ENCODE measurements around the gene NCKAP5.
"Not testable (repeated sequence)": the region's sequence is repeated elsewhere in the genome, so short reads cannot be mapped to it uniquely, and the experiment has no call there.

NCKAP5 gene

DNA sequence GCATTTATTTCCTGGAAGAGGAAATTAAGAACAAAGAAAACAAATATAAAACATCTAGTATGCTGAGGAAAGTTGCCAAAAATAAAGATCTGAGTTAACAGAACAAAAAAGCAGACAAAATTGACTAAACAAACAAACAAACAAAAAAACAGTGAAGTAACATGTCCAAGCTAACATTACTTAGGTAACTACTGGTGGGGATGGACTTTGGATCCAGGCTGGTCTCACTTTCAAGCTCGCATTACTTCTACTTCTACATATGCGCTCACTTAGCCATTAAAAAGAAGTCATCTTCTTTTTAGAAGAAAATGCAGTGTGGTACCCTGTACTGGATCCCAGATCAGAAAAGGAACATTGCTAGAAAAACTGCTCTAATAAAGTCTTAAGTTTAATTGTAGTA, 358.9 kb downstream of the NCKAP5 start:
- ChIA-PET CTCF (interaction anchor here (1.3 to 1.9 kb wide), 2 partner anchors 11 to 635 kb away, joined by 3 to 5 read pairs; no protein-coding TSS in a partner anchor), POLR2A (no interaction called here)
- no peak for DNase-seq (ENCODE audit: low read depth, low spot score)
- TF ChIP-seq, protein P1, sequence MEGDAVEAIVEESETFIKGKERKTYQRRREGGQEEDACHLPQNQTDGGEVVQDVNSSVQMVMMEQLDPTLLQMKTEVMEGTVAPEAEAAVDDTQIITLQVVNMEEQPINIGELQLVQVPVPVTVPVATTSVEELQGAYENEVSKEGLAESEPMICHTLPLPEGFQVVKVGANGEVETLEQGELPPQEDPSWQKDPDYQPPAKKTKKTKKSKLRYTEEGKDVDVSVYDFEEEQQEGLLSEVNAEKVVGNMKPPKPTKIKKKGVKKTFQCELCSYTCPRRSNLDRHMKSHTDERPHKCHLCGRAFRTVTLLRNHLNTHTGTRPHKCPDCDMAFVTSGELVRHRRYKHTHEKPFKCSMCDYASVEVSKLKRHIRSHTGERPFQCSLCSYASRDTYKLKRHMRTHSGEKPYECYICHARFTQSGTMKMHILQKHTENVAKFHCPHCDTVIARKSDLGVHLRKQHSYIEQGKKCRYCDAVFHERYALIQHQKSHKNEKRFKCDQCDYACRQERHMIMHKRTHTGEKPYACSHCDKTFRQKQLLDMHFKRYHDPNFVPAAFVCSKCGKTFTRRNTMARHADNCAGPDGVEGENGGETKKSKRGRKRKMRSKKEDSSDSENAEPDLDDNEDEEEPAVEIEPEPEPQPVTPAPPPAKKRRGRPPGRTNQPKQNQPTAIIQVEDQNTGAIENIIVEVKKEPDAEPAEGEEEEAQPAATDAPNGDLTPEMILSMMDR (IDR thresholded peaks at IDR 0.05; ENCODE audit: insufficient read depth, low read length, missing control alignments) = no peak
- H3K4me3 ChIP-seq (ENCODE audit: low read depth, low read length) = no peak overlapping the region

DNA sequence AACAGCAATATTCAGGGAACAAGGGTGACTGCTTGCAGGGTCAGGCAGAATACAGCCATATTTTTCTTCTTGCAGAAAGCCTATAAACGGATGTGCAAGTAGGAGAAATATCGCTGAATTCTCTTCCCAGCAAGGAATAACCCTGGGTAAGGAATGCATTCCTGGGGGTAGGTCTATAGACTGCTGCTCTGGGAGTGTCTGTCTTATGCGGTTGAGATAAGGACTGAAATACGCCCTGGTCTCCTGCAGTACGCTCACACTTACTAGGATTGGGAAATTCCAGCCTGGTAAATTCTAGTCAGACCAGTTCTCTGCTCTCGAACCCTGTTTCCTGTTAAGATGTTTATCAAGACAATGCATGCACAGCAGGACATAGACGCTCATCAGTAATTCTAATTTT, 361.6 kb downstream of the NCKAP5 start:
- DNase-seq (ENCODE audit: low read depth, low spot score); CTCF ChIA-PET; POLR2A ChIA-PET; H3K4me3 ChIP-seq (ENCODE audit: low read depth, low read length): not testable (repeated sequence)

DNA sequence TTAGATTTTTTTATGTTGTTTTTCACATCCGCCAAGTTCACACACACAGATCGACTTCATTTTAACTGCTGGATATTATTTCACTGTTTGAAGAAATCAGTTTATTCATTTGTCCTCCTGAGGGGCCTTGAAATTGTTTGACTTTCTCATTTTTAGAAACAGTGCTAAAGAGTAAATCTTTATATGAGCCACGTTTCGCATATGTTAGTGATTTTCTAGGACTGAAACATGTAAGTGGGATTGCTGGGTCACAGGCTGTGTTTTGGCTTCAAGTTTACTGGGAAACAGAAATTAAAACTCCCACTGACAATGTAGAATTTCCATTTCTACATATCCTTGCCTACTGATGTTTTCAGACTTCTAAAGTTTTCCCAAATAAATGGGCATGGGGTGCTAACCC, 363.8 kb downstream of the NCKAP5 start:
- no peak overlapping the region for H3K4me3 ChIP-seq (ENCODE audit: low read depth, low read length)
- ChIA-PET CTCF (no interaction called here), POLR2A (no interaction called here)
- TF ChIP-seq, protein P1 (IDR thresholded peaks at IDR 0.05; ENCODE audit: insufficient read depth, low read length, missing control alignments) = no peak
- no peak for DNase-seq (ENCODE audit: low read depth, low spot score)

DNA sequence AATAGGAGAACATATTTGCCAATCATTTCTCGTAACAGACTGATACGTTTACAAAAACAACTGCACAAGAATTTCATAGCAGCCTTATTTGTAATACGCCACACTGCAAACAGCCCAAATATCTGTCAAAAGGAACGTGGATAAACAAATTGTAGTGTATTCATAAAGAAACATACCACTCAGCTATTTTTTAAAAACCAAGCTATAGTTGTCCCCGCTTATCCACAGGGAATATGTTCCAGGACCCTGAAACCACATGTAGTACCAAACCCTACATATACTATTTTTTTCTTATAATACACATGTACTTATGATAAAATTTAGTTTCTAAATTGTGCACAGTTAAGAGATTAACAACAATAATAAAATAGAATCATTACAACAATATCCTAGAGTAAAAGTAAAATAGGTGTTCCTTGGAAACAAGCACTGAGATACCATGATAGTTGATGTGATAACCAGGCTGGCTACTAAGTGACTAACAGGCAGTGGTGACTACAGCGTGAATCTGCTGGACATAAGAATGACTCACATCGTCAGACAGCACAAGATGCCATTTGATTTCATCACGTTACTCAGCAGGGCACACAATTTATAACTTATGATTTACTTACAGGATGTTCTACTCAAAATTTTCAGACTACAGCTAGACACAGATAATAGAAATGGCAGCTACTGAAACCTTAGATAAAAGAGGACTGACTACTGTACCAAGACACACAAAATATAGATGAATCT, 367.4 kb downstream of the NCKAP5 start:
- ChIA-PET CTCF (no interaction called here), POLR2A (no interaction called here)
- DNase-seq (ENCODE audit: low read depth, low spot score) = peak; percentile 89
- no peak overlapping the region for H3K4me3 ChIP-seq (ENCODE audit: low read depth, low read length)
- TF ChIP-seq, protein P1 (IDR thresholded peaks at IDR 0.05; ENCODE audit: insufficient read depth, low read length, missing control alignments) = no peak

DNA sequence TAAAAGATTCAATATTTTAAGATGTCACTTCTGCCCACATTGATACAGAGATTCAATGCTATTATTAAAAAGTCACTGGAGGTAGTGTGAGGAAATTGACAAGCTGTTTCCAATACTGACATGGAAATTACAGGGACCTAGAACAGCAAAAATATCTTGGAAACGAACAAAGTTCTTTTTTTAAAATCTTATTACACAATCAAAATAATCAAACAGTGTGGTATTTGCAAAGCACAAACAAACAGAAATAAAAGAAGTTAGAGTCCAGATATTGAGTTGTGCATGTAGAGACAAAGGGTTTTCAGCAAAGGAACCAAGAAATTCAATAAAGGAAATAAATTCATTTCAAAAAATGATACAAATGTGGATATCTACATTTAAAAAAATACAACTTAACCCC, 369.6 kb downstream of the NCKAP5 start:
- no peak for DNase-seq (ENCODE audit: low read depth, low spot score)
- ChIA-PET CTCF (interaction anchor here (1.6 kb wide), 1 partner anchor 11 kb away, joined by 5 read pairs; no protein-coding TSS in a partner anchor), POLR2A (no interaction called here)
- H3K4me3 ChIP-seq (ENCODE audit: low read depth, low read length) = no peak overlapping the region
- TF ChIP-seq, protein P1 (IDR thresholded peaks at IDR 0.05; ENCODE audit: insufficient read depth, low read length, missing control alignments) = no peak

DNA sequence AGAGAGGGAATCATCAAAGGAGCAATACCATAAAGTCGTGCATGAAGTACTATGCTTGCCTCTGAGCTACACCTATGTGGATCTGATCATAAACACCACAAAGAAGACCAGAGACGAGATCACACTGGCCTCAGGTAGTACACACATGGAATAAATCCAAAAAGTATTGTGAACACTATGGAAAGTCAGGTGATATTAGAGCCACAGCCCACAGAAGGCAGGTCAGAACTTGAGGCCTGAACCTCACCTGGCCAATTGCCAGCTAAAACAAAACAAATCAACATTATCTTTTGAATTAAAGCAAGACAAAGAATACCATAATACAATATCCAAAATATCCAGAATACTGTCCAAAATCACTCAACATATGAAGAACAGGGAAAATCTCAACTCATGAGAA, 371.1 kb downstream of the NCKAP5 start:
- ChIA-PET CTCF (interaction anchor here (1.6 kb wide), 1 partner anchor 12 kb away, joined by 5 read pairs; no protein-coding TSS in a partner anchor), POLR2A (interaction anchor here (0.6 kb wide), 1 partner anchor 733 kb away, joined by 4 read pairs; no protein-coding TSS in a partner anchor)
- TF ChIP-seq, protein P1 (IDR thresholded peaks at IDR 0.05; ENCODE audit: insufficient read depth, low read length, missing control alignments) = no peak
- no peak overlapping the region for H3K4me3 ChIP-seq (ENCODE audit: low read depth, low read length)
- DNase-seq (ENCODE audit: low read depth, low spot score) = no peak

Data from AG04449 (cell line).